OCI-LY3 (cell line): Measurements from ENCODE around the gene METTL24.

Experiments
- H2AFZ ChIP-seq: fragments of 200-600, 300-600 bp; shearing (Covaris generic); 2 replicates; pipeline ENCODE4 v1.6.0; 2014; ENCODE audit warnings: antibody characterized with exemption, low read depth, low read length
- H3K27ac ChIP-seq: fragments of 200-600, 300-600 bp; sonication (generic); 2 replicates; pipeline ENCODE4 v1.5.1; 2014; ENCODE audit warnings: mild to moderate bottlenecking, low read length, moderate library complexity, mixed read lengths
- H3K27me3 ChIP-seq: fragments of 200-600, 300-600 bp; sonication (generic); 2 replicates; pipeline ENCODE4 v1.6.1; 2014; ENCODE audit warnings: low read depth, low read length, mixed read lengths
- H3K36me3 ChIP-seq: fragments of 200-600, 300-600 bp; sonication (generic); replicated peaks from 2 replicates; pipeline ENCODE3; 2014; ENCODE audit warnings: low read depth, low read length, mixed read lengths
- H3K4me1 ChIP-seq: fragments of 300-600, 200-600 bp; sonication (generic); 2 replicates; pipeline ENCODE4 v1.6.1; 2014; ENCODE audit warnings: low read length, mixed read lengths
- H3K4me2 ChIP-seq: fragments of 200-600, 300-600 bp; sonication (generic); 2 replicates; pipeline ENCODE4 v1.6.1; 2014; ENCODE audit warnings: low read length, mixed read lengths
- H3K4me3 ChIP-seq: fragments of 300-600, 200-600 bp; sonication (generic); 2 replicates; pipeline ENCODE4 v1.5.1; 2014; ENCODE audit warnings: antibody characterized with exemption, mild to moderate bottlenecking, low read length, moderate library complexity
- H3K79me2 ChIP-seq: fragments of 300-600, 200-600 bp; shearing (Covaris generic); 2 replicates; pipeline ENCODE4 v1.6.1; 2014; ENCODE audit warnings: mild to moderate bottlenecking, low read length, mixed read lengths
- H3K9ac ChIP-seq: fragments of 300-600, 200-600 bp; shearing (Covaris generic); 2 replicates; pipeline ENCODE4 v1.6.0; 2014; ENCODE audit warnings: mild to moderate bottlenecking, low read length, moderate library complexity
- H3K9me3 ChIP-seq: fragments of 200-600, 300-600 bp; shearing (Covaris generic); 2 replicates; pipeline ENCODE4 v1.6.1; 2014; ENCODE audit warnings: low read length, mixed read lengths; ENCODE audit not compliant: insufficient read depth
- H4K20me1 ChIP-seq: fragments of 200-600, 300-600 bp; sonication (generic); 2 replicates; pipeline ENCODE4 v1.6.1; 2016; ENCODE audit warnings: low read length, mixed read lengths; ENCODE audit not compliant: insufficient read depth
- EZH2phosphoT487 ChIP-seq: fragments of 200-600 bp; shearing (Covaris generic); IDR thresholded peaks from 2 replicates; pipeline ENCODE4 v1.6.1; 2018; ENCODE audit warnings: antibody characterized with exemption, mixed run types, low read depth
- TF ChIP-seq, protein P1 (sequence below): fragments of 200-600, 300-600 bp; sonication (generic); IDR thresholded peaks from 2 replicates; pipeline ENCODE4 v1.5.1; 2014; ENCODE audit warnings: antibody characterized with exemption, low read length, low read depth

The METTL24 gene

DNA sequence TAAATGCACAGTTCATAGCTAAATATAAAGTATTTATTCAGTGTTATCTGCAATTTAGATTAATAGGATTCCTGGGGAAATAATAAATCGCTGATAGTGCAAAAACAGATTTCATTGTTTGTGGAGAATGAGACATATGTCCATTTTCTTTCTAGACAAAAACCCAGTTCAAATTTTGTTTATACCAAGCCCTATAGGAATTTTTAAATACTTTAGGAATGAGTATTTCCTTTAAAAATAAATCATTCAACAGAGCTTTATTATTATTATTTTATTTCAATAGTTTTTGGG is 86.5 kb downstream of the METTL24 start:
- Histone ChIP-seq H3K4me2 (no peak overlapping the region), H3K27ac (no peak overlapping the region), H3K9ac (no peak overlapping the region), H2AFZ (no peak overlapping the region), H3K4me1 (no peaks in the 10 kb centered on the region), H3K9me3 (no peaks in the 10 kb centered on the region), H3K79me2 (no peaks in the 10 kb centered on the region), H4K20me1 (no peaks in the 10 kb centered on the region), H3K36me3 (no peaks in the 10 kb centered on the region), H3K27me3 (no peaks in the 10 kb centered on the region), H3K4me3 (no peak overlapping the region)
- TF ChIP-seq, protein P1, sequence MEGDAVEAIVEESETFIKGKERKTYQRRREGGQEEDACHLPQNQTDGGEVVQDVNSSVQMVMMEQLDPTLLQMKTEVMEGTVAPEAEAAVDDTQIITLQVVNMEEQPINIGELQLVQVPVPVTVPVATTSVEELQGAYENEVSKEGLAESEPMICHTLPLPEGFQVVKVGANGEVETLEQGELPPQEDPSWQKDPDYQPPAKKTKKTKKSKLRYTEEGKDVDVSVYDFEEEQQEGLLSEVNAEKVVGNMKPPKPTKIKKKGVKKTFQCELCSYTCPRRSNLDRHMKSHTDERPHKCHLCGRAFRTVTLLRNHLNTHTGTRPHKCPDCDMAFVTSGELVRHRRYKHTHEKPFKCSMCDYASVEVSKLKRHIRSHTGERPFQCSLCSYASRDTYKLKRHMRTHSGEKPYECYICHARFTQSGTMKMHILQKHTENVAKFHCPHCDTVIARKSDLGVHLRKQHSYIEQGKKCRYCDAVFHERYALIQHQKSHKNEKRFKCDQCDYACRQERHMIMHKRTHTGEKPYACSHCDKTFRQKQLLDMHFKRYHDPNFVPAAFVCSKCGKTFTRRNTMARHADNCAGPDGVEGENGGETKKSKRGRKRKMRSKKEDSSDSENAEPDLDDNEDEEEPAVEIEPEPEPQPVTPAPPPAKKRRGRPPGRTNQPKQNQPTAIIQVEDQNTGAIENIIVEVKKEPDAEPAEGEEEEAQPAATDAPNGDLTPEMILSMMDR, result no peak

GRCh38 chr6:110270165-110270564 is 88.0 kb downstream of the METTL24 start:
- Histone ChIP-seq H4K20me1 (no peaks in the 10 kb centered on the region), H3K27ac (no peak overlapping the region), H3K27me3 (no peaks in the 10 kb centered on the region), H3K9ac (no peak overlapping the region), H3K36me3 (no peaks in the 10 kb centered on the region), H3K4me3 (no peak overlapping the region), H2AFZ (no peak overlapping the region), H3K9me3 (no peaks in the 10 kb centered on the region), H3K4me2 (no peak overlapping the region), H3K79me2 (no peaks in the 10 kb centered on the region), H3K4me1 (peaks cover 3% of the 10 kb centered on the region; the same call in 1 of the 2 replicates)
- TF ChIP-seq, protein P1, result no peak
- TF ChIP-seq EZH2phosphoT487, result no peak

DNA sequence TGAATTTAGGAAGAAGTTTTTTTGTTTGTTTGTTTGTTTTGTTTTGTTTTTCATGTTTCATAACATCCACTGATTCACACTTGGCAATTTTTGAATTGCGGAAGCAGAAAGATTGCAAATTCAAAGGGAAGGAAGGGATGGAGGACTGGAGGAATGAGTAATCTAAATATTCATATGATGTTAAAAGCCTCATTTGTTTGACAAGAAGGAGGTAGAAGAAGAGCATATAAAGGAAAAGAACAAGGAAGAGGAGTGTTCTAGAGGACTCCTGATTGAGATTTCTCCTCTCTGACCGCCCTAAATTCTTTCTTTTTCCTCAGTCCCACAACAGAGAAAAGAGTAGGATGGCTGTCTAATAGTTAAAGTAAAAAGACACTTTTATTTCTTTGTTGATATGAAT is 88.5 kb downstream of the METTL24 start:
- H3K9ac ChIP-seq, result no peak overlapping the region
- no peaks in the 10 kb centered on the region for H4K20me1 ChIP-seq
- no peak overlapping the region for H2AFZ ChIP-seq
- no peaks in the 10 kb centered on the region for H3K79me2 ChIP-seq
- no peaks in the 10 kb centered on the region for H3K36me3 ChIP-seq
- H3K27me3 ChIP-seq, result no peaks in the 10 kb centered on the region
- H3K9me3 ChIP-seq, result no peaks in the 10 kb centered on the region
- H3K4me3 ChIP-seq, result no peak overlapping the region
- TF ChIP-seq, protein P1, result no peak
- TF ChIP-seq EZH2phosphoT487, result no peak
- no peak overlapping the region for H3K4me2 ChIP-seq
- H3K4me1 ChIP-seq, result peaks cover 4% of the 10 kb centered on the region; the same call in 1 of the 2 replicates
- no peak overlapping the region for H3K27ac ChIP-seq

- H3K4me3 ChIP-seq, result no peak overlapping the region
- H3K36me3 ChIP-seq, result no peaks in the 10 kb centered on the region
- H3K27me3 ChIP-seq, result no peaks in the 10 kb centered on the region
- no peaks in the 10 kb centered on the region for H3K79me2 ChIP-seq
- no peak for TF ChIP-seq EZH2phosphoT487
- TF ChIP-seq, protein P1, result no peak
- no peak overlapping the region for H3K4me2 ChIP-seq
- H4K20me1 ChIP-seq, result no peaks in the 10 kb centered on the region
- H3K4me1 ChIP-seq, result peaks cover 4% of the 10 kb centered on the region; the same call in 1 of the 2 replicates
- no peaks in the 10 kb centered on the region for H3K9me3 ChIP-seq
- no peak overlapping the region for H3K9ac ChIP-seq
- no peak overlapping the region for H2AFZ ChIP-seq
- no peak overlapping the region for H3K27ac ChIP-seq
These were observed 91.2 kb downstream of the METTL24 start for GRCh38 chr6:110266996-110267395.
